A549 (cell line): ENCODE data around the gene CLN6. TPM values are rescaled to one million over a fixed set of nuclear protein-coding genes. Genes with fewer than 3 reads are reported as not detected.

Source experiments
- ATAC-seq, 2 experiments: fragments of 200-7000 bp in 1 of 2; fragments of >200 bp in 1 of 2; cut with Nextera tagmentation in 1 of 2; cut with Tn5 transposase in 1 of 2; 3 replicates each; pipeline versions ENCODE4 v1.8.0 to v1.9.1; 2018 to 2020; ENCODE audit warnings: mild to moderate bottlenecking in 1 of 2, moderate library complexity in 1 of 2
- CTCF ChIA-PET: fragments of 300-600 bp; sonication (Branson Sonifier 250); formaldehyde crosslinking; extraction: SDS; loops from one replicate; lab custom pipeline; 2021; ENCODE audit warnings: antibody characterized with exemption, inconsistent platforms; lab: Yijun Ruan, JAX
- POLR2A ChIA-PET: fragments of 350-600 bp; formaldehyde crosslinking; extraction: SDS; loops from one replicate; lab custom pipeline; 2021; ENCODE audit warnings: antibody characterized with exemption, inconsistent platforms; lab: Yijun Ruan, JAX
- DNase-seq, 2 experiments: peaks; one replicate each; pipeline versions ENCODE4 v3.0.0 to v3.0.0-alpha.2; 2011 to 2016; ENCODE audit warnings: low read depth in 1 of 2, low spot score in 1 of 2
- FAIRE-seq: peaks from 2 replicates; lab custom pipeline; 2011; peaks lifted over from hg19 to GRCh38; lab: Jason Lieb, UNC
- H3K27ac ChIP-seq, 2 experiments: fragments of >200 bp; sonication (Bioruptor Twin); formaldehyde crosslinking; 3 replicates each; pipeline ENCODE4 v1.5.1; 2016 to 2017
- H3K4me1 ChIP-seq: fragments of >200 bp; sonication (Bioruptor Twin); formaldehyde crosslinking; 3 replicates; pipeline ENCODE4 v1.6.1; 2016
- H3K4me2 ChIP-seq: fragments of >200 bp; sonication (Bioruptor Twin); formaldehyde crosslinking; 3 replicates; pipeline ENCODE4 v1.6.1; 2016
- H3K4me3 ChIP-seq: fragments of >200 bp; sonication (Bioruptor Twin); formaldehyde crosslinking; 3 replicates; pipeline ENCODE4 v1.5.1; 2016
- H3K9me3 ChIP-seq: fragments of >200 bp; sonication (Bioruptor Twin); formaldehyde crosslinking; 3 replicates; pipeline ENCODE4 v1.6.1; 2016
- ATOH8 ChIP-seq: fragments of 250-450 bp; sonication (Bioruptor Pico); IDR thresholded peaks from 2 replicates; pipeline ENCODE4 v1.5.0; 2020; ENCODE audit warnings: low read depth, mild to moderate bottlenecking, moderate library complexity
- CBX8 ChIP-seq: fragments of 200-600 bp; sonication (generic); IDR thresholded peaks from 2 replicates; pipeline ENCODE4 v1.6.1; 2016
- CHD2 ChIP-seq: fragments of 150-350 bp; IDR thresholded peaks from 2 replicates; pipeline ENCODE4 v1.6.1; 2014; ENCODE audit warnings: low read length; ENCODE audit not compliant: partially characterized antibody
- CHD4 ChIP-seq: fragments of 200-600 bp; sonication (generic); IDR thresholded peaks from 2 replicates; pipeline ENCODE4 v1.6.1; 2016; ENCODE audit warnings: antibody characterized with exemption, mild to moderate bottlenecking, borderline replicate concordance
- EHF ChIP-seq: fragments of 250-450 bp; sonication (Bioruptor Pico); IDR thresholded peaks from 2 replicates; pipeline ENCODE4 v1.5.0; 2020; ENCODE audit warnings: mild to moderate bottlenecking
- ELK1 ChIP-seq: fragments of 150-350 bp; IDR thresholded peaks from 2 replicates; pipeline ENCODE4 v1.6.1; 2014; ENCODE audit warnings: low read depth, mild to moderate bottlenecking, low read length
- ESRRA ChIP-seq: fragments of 150-350 bp; IDR thresholded peaks from 2 replicates; pipeline ENCODE4 v1.6.1; 2014; ENCODE audit warnings: mild to moderate bottlenecking, low read length, borderline replicate concordance
- FOXS1 ChIP-seq: fragments of 250-450 bp; sonication (Bioruptor Pico); IDR thresholded peaks from 2 replicates; pipeline ENCODE4 v1.5.0; 2020; ENCODE audit warnings: mild to moderate bottlenecking, moderate library complexity
- HDAC2 ChIP-seq: fragments of 200-600 bp; sonication (generic); IDR thresholded peaks from 2 replicates; pipeline ENCODE4 v1.6.1; 2016
- HES2 ChIP-seq: fragments of >200 bp; sonication (Bioruptor Twin); formaldehyde crosslinking; IDR thresholded peaks from 2 replicates; pipeline ENCODE4 v1.6.1; 2016
- HEYL ChIP-seq: fragments of 250-450 bp; sonication (Bioruptor Pico); IDR thresholded peaks from 2 replicates; pipeline ENCODE4 v1.8.0; 2021; ENCODE audit warnings: mild to moderate bottlenecking, moderate library complexity
- HMGXB4 ChIP-seq: fragments of 250-450 bp; sonication (Bioruptor Pico); IDR thresholded peaks from 2 replicates; pipeline ENCODE4 v1.5.0; 2021; ENCODE audit warnings: mild to moderate bottlenecking, moderate library complexity, borderline replicate concordance
- HOXB5 ChIP-seq: fragments of 250-450 bp; sonication (Bioruptor Pico); IDR thresholded peaks from 2 replicates; pipeline ENCODE4 v1.5.0; 2020; ENCODE audit warnings: mild to moderate bottlenecking, moderate library complexity
- JUNB ChIP-seq: fragments of >200 bp; sonication (Bioruptor Twin); formaldehyde crosslinking; IDR thresholded peaks from 2 replicates; pipeline ENCODE4 v1.6.1; 2016
- KDM1A ChIP-seq: fragments of 200-600 bp; sonication (generic); IDR thresholded peaks from 2 replicates; pipeline ENCODE4 v1.6.1; 2016; ENCODE audit warnings: low read depth, mild to moderate bottlenecking
- MAX ChIP-seq: IDR thresholded peaks from 2 replicates; pipeline ENCODE4 v1.6.1; 2012
- NFE2L2 ChIP-seq: fragments of 150-350 bp; conservative IDR thresholded peaks from 2 replicates; pipeline ENCODE4 v1.6.1; 2014; ENCODE audit warnings: low read length
- NR3C1 ChIP-seq: fragments of >200 bp; sonication (Bioruptor Twin); formaldehyde crosslinking; IDR thresholded peaks from 3 replicates; pipeline ENCODE4 v1.6.1; 2017
- PHF8 ChIP-seq: fragments of 200-600 bp; sonication (generic); IDR thresholded peaks from 2 replicates; pipeline ENCODE4 v1.6.1; 2016; ENCODE audit warnings: low read depth, mild to moderate bottlenecking, antibody characterized with exemption, moderate library complexity, borderline replicate concordance
- POLR2A ChIP-seq: IDR thresholded peaks from 2 replicates; pipeline ENCODE4 v1.6.1; 2012; ENCODE audit warnings: mild to moderate bottlenecking, low read length
- RAD21 ChIP-seq, 2 experiments: fragments of >200 bp in 1 of 2; sonication (Bioruptor Twin) in 1 of 2; formaldehyde crosslinking in 1 of 2; IDR thresholded peaks in 1 of 2; conservative IDR thresholded peaks in 1 of 2; 2 replicates in 1 of 2; 3 replicates in 1 of 2; pipeline ENCODE4 v1.6.1; 2012 to 2018; ENCODE audit warnings: inconsistent platforms in 1 of 2
- TFCP2L1 ChIP-seq: fragments of 250-450 bp; sonication (Bioruptor Pico); IDR thresholded peaks from 2 replicates; pipeline ENCODE4 v1.5.0; 2021; ENCODE audit warnings: mild to moderate bottlenecking
- USF2 ChIP-seq: fragments of 450-650 bp; IDR thresholded peaks from 2 replicates; pipeline ENCODE4 v1.6.1; 2014; ENCODE audit warnings: antibody characterized with exemption
- ZFP36 ChIP-seq: fragments of 450-650 bp; IDR thresholded peaks from 2 replicates; pipeline ENCODE4 v1.6.1; 2014; ENCODE audit warnings: borderline replicate concordance; ENCODE audit not compliant: partially characterized antibody
- ZNF302 ChIP-seq: fragments of 250-450 bp; sonication (Bioruptor Pico); IDR thresholded peaks from 2 replicates; pipeline ENCODE4 v1.9.0; 2021; ENCODE audit warnings: inconsistent platforms, mild to moderate bottlenecking, moderate library complexity
- WGBS: methylation state at CpG from one replicate; pipeline ENCODE4 v1.1.6; 2017; ENCODE audit errors: missing lambda C conversion rate; 5-methylcytosine and 5-hydroxymethylcytosine counted together
- polyA plus RNA-seq, 4 experiments: library from polyadenylated mRNA; depleted of rRNA in 3 of 4; stranded (reverse); fragments of >200 nt; fragmentation: RNase III in 1 of 4; extraction: RNeasy Plus Mini Kit Qiagen cat#74134 plus additional on column Dnase treatment in 1 of 4; gene quantifications; 2 replicates in 3 of 4; 3 replicates in 1 of 4; pipeline ENCODE4 v1.2.3, GENCODE V29; 2011 to 2017

Gene CLN6
- polyA plus RNA-seq, 2 of the 4 experiments (the other 2 are of a cell fraction), result 47.5 to 69.7 TPM

- CTCF ChIA-PET, result interaction anchor here (1.1 to 2.6 kb wide), 5 partner anchors 8 to 356 kb away, joined by 3 to 30 read pairs (median 5); no protein-coding TSS in a partner anchor
- Histone ChIP-seq H3K4me1 (no peaks in the 10 kb centered on the region), H3K9me3 (no peaks in the 10 kb centered on the region), H3K4me2 (no peak overlapping the region), H3K4me3 (no peak overlapping the region), H3K27ac (no peak overlapping the region)
- DNase-seq, result no peak
- POLR2A ChIA-PET, result interaction anchor here (1.5 kb wide), 1 partner anchor 11 kb away, joined by 5 read pairs; the partner anchor contains the start of gene CLN6
- WGBS, result 90% methylated on average over 9 of the region's 9 CpGs
- peak; percentile 25 to 63; a peak in 3 of 6 replicates for ATAC-seq
- no peak for FAIRE-seq
- TF ChIP-seq RAD21 (conservative IDR thresholded peaks at IDR 0.05 in 1 of 2, IDR thresholded peaks at IDR 0.05 in 1 of 2) (no peak), POLR2A (no peak), CHD2 (no peak), HDAC2 (no peak), USF2 (peak; percentile 79), NFE2L2 (no peak), CBX8 (no peak)
Observed at GRCh38 chr15:68218847-68219798, 10.4 kb downstream of the CLN6 start.

GRCh38 chr15:68218331-68218730, 11.2 kb downstream of the CLN6 start:
- FAIRE-seq, result no peak
- no peaks in the 10 kb centered on the region for H3K9me3 ChIP-seq
- ChIA-PET CTCF (interaction anchor here (1.2 to 1.4 kb wide), 2 partner anchors 10 to 355 kb away, joined by 5 to 6 read pairs; no protein-coding TSS in a partner anchor), POLR2A (no interaction called here)
- no peak overlapping the region for H3K27ac ChIP-seq
- H3K4me2 ChIP-seq, result no peak overlapping the region
- 96% methylated on average over 8 of the region's 8 CpGs for WGBS
- ATAC-seq, result no peak
- DNase-seq, result no peak
- H3K4me3 ChIP-seq, result no peak overlapping the region
- H3K4me1 ChIP-seq, result no peaks in the 10 kb centered on the region
- TF ChIP-seq HEYL, result no peak
- no peak for TF ChIP-seq JUNB
- no peak for TF ChIP-seq MAX
- TF ChIP-seq HMGXB4 (CRISPR knock-in tag), result no peak
- no peak for TF ChIP-seq ZFP36

GRCh38 chr15:68217341-68217740, 12.2 kb downstream of the CLN6 start:
- Histone ChIP-seq H3K9me3 (no peaks in the 10 kb centered on the region), H3K4me1 (no peaks in the 10 kb centered on the region), H3K4me3 (no peak overlapping the region), H3K4me2 (no peak overlapping the region), H3K27ac (no peak overlapping the region)
- ChIA-PET CTCF (interaction anchor here (1.8 kb wide), 1 partner anchor 7 kb away, joined by 9 read pairs; no protein-coding TSS in a partner anchor), POLR2A (no interaction called here)
- ATAC-seq (no peak), DNase-seq (no peak), FAIRE-seq (no peak)
- WGBS, result 86% methylated on average over 4 of the region's 4 CpGs
- TF ChIP-seq HOXB5 (CRISPR knock-in tag) (no peak), ATOH8 (CRISPR knock-in tag) (no peak), TFCP2L1 (CRISPR knock-in tag) (no peak), EHF (CRISPR knock-in tag) (no peak), ELK1 (no peak), KDM1A (no peak), FOXS1 (no peak), PHF8 (no peak), ZNF302 (CRISPR knock-in tag) (no peak), JUNB (no peak), ESRRA (no peak), HES2 (no peak), CHD4 (no peak), MAX (no peak), NR3C1 (no peak)
